Hematopoietic multipotent progenitor cell treated with erythropoietin and hydrocortisone succinate and interleukin-3 and kit ligand, for 4 days (in vitro differentiated cells): Measurements from ENCODE around the gene TMA7B.

ENCODE experiments used
- DNase-seq: peaks from one replicate; pipeline ENCODE4 v3.0.0-alpha.2; 2015

TMA7B gene

GRCh38 chr22:40004836-40005235 lies 44.6 kb downstream of the TMA7B start:
- DNase-seq: no peak

GRCh38 chr22:40006641-40007040 lies 46.4 kb downstream of the TMA7B start:
- no peak for DNase-seq

- DNase-seq: peak; percentile 82
Measured at GRCh38 chr22:40007853-40008710, 47.9 kb downstream of the TMA7B start.

- DNase-seq: no peak
Measured at GRCh38 chr22:40008726-40009291, 48.6 kb downstream of the TMA7B start.

GRCh38 chr22:40009292-40009774 lies 49.1 kb downstream of the TMA7B start:
- peak; percentile 33 for DNase-seq

- DNase-seq: no peak
Measured at GRCh38 chr22:40009951-40010671, 49.9 kb downstream of the TMA7B start.

- DNase-seq: no peak
Measured at GRCh38 chr22:40010746-40011145, 50.5 kb downstream of the TMA7B start.
